Keratinocyte (primary cell): ENCODE data around the gene MYH6. TPM values are rescaled to one million over a fixed set of nuclear protein-coding genes. Genes with fewer than 3 reads are reported as not detected.

Experiments used
- DNase-seq: peaks from one replicate; pipeline ENCODE4 v3.0.0-alpha.2; 2011; ENCODE audit warnings: low read depth, missing footprints, low spot score
- FAIRE-seq: peaks from 2 replicates; lab custom pipeline; 2011; peaks lifted over from hg19 to GRCh38; lab: Jason Lieb, UNC
- H2AFZ ChIP-seq: 2 replicates; pipeline ENCODE4 v1.6.0; 2012; ENCODE audit warnings: low read length, control low read depth, inconsistent platforms; ENCODE audit not compliant: control insufficient read depth
- H3K27ac ChIP-seq: 2 replicates; pipeline ENCODE4 v1.5.1; 2011; ENCODE audit warnings: low read length; ENCODE audit not compliant: control insufficient read depth, insufficient read depth
- H3K27me3 ChIP-seq: 3 replicates; pipeline ENCODE4 v1.6.0; 2011; ENCODE audit warnings: low read length; ENCODE audit not compliant: control insufficient read depth, insufficient read depth; ENCODE audit errors: extremely low read depth
- H3K36me3 ChIP-seq, 2 experiments: 2 replicates in 1 of 2; 3 replicates in 1 of 2; pipeline ENCODE4 v1.5.1; 2011; ENCODE audit warnings: low read length in 2 of 2, mild to moderate bottlenecking in 1 of 2; ENCODE audit not compliant: control insufficient read depth in 2 of 2, insufficient read depth in 2 of 2; ENCODE audit errors: extremely low read depth in 1 of 2
- H3K4me1 ChIP-seq: 3 replicates; pipeline ENCODE4 v1.5.1; 2011; ENCODE audit warnings: low read length; ENCODE audit not compliant: control insufficient read depth, insufficient read depth; ENCODE audit errors: extremely low read depth
- H3K4me2 ChIP-seq: 3 replicates; pipeline ENCODE4 v1.6.0; 2011; ENCODE audit warnings: low read depth, low read length; ENCODE audit not compliant: control insufficient read depth, insufficient read depth; ENCODE audit errors: extremely low read depth
- H3K4me3 ChIP-seq, 3 experiments: fragments of 200-600 bp in 1 of 3; sonication (generic) in 1 of 3; 2 replicates in 2 of 3; 3 replicates in 1 of 3; pipeline ENCODE4 v1.5.1; 2011 to 2016; ENCODE audit warnings: low read length in 3 of 3, mild to moderate bottlenecking in 3 of 3, control low read depth in 2 of 3, inconsistent platforms in 1 of 3, low read depth in 1 of 3, mixed read lengths in 1 of 3, mixed run types in 1 of 3, moderate library complexity in 1 of 3; ENCODE audit not compliant: control insufficient read depth in 2 of 3, insufficient read depth in 2 of 3; ENCODE audit errors: extremely low read depth in 1 of 3
- H3K79me2 ChIP-seq: 2 replicates; pipeline ENCODE4 v1.6.0; 2012; ENCODE audit warnings: low read length; ENCODE audit not compliant: control insufficient read depth, insufficient read depth
- H3K9ac ChIP-seq: 3 replicates; pipeline ENCODE4 v1.6.0; 2011; ENCODE audit warnings: low read length; ENCODE audit not compliant: control insufficient read depth, insufficient read depth; ENCODE audit errors: extremely low read depth
- H3K9me1 ChIP-seq: 3 replicates; pipeline ENCODE4 v1.6.0; 2011; ENCODE audit warnings: low read length; ENCODE audit not compliant: control insufficient read depth, insufficient read depth; ENCODE audit errors: extremely low read depth
- H3K9me3 ChIP-seq: 2 replicates; pipeline ENCODE4 v1.5.1; 2012; ENCODE audit warnings: low read depth, low read length; ENCODE audit not compliant: control insufficient read depth
- H4K20me1 ChIP-seq: 3 replicates; pipeline ENCODE4 v1.6.0; 2011; ENCODE audit warnings: low read length; ENCODE audit not compliant: control insufficient read depth, insufficient read depth; ENCODE audit errors: extremely low read depth
- CTCF ChIP-seq, 3 experiments: IDR thresholded peaks in 1 of 3; conservative IDR thresholded peaks in 1 of 3; optimal IDR thresholded peaks in 1 of 3; 2 replicates in 2 of 3; 3 replicates in 1 of 3; pipeline versions ENCODE3 to v1.5.1; 2011; ENCODE audit warnings: low read length in 3 of 3, mild to moderate bottlenecking in 3 of 3, moderate library complexity in 2 of 3, control low read depth in 1 of 3, inconsistent platforms in 1 of 3; ENCODE audit not compliant: insufficient read depth in 2 of 3; ENCODE audit errors: extremely low read depth in 1 of 3
- EZH2 ChIP-seq: IDR thresholded peaks from one replicate; pipeline ENCODE4 v1.6.1; 2012; ENCODE audit warnings: inconsistent platforms, mild to moderate bottlenecking, low read length, moderate library complexity
- dilution Hi-C: fragments of 300-500 bp; cut with MboI; formaldehyde crosslinking; loops from one replicate; pipeline ENCODE4 v1.7.0; 2020; ENCODE audit warnings: low sequenced_read_pairs; ENCODE audit not compliant: extremely low pct_ligation_motif_present
- polyA plus RNA-seq, 5 experiments: library from polyadenylated mRNA; depleted of rRNA in 3 of 5; stranded (reverse) in 3 of 5; stranded (forward) in 1 of 5; unstranded in 1 of 5; fragments of >200 nt; gene quantifications; 1 replicate in 1 of 5; 2 replicates in 3 of 5; 3 replicates in 1 of 5; pipeline versions ENCODE4 v1.2.1 to v1.2.3, GENCODE V29; 2011 to 2012; ENCODE audit warnings: missing spikeins in 2 of 5, low read depth in 1 of 5, low replicate concordance in 1 of 5

Gene MYH6
- polyA plus RNA-seq, 1 donor (not counting 4 experiments of a cell fraction or from before 2014, with no cell fraction given), result not detected

GRCh38 chr14:23439107-23439835 is 31.2 kb upstream of the MYH6 start:
- Histone ChIP-seq H3K27me3 (peaks cover 4% of the 10 kb centered on the region), H3K4me1 (no peaks in the 10 kb centered on the region), H2AFZ (no peak overlapping the region), H3K27ac (no peak overlapping the region), H3K4me3 (no peak overlapping the region), H3K36me3 (no peaks in the 10 kb centered on the region), H3K9me1 (no peaks in the 10 kb centered on the region), H4K20me1 (no peaks in the 10 kb centered on the region), H3K79me2 (no peaks in the 10 kb centered on the region), H3K4me2 (no peak overlapping the region), H3K9me3 (no peaks in the 10 kb centered on the region), H3K9ac (no peak overlapping the region)
- dilution Hi-C loops, result no loop called here
- DNase-seq (no peak), FAIRE-seq (no peak)
- TF ChIP-seq EZH2, result no peak
- no peak for TF ChIP-seq CTCF (optimal IDR thresholded peaks at IDR 0.05 in 1 of 3, IDR thresholded peaks at IDR 0.05 in 1 of 3, conservative IDR thresholded peaks at IDR 0.05 in 1 of 3; ENCODE audit: extremely low read depth in 1 of 3, insufficient read depth in 2 of 3, low read length in 3 of 3)

GRCh38 chr14:23438101-23438971 is 30.3 kb upstream of the MYH6 start:
- Histone ChIP-seq H3K4me2 (no peak overlapping the region), H4K20me1 (no peaks in the 10 kb centered on the region), H3K79me2 (no peaks in the 10 kb centered on the region), H3K27me3 (peaks cover 4% of the 10 kb centered on the region), H3K9me1 (no peaks in the 10 kb centered on the region), H3K9ac (no peak overlapping the region), H3K4me3 (no peak overlapping the region), H3K36me3 (no peaks in the 10 kb centered on the region), H3K4me1 (no peaks in the 10 kb centered on the region), H3K9me3 (no peaks in the 10 kb centered on the region), H3K27ac (no peak overlapping the region), H2AFZ (no peak overlapping the region)
- no peak for TF ChIP-seq CTCF (optimal IDR thresholded peaks at IDR 0.05 in 1 of 3, IDR thresholded peaks at IDR 0.05 in 1 of 3, conservative IDR thresholded peaks at IDR 0.05 in 1 of 3; ENCODE audit: extremely low read depth in 1 of 3, insufficient read depth in 2 of 3, low read length in 3 of 3)
- no peak for TF ChIP-seq EZH2
- dilution Hi-C loops, result no loop called here
- DNase-seq (no peak), FAIRE-seq (no peak)
